GM18909 (cell line): ENCODE measurements around the gene EYA2.

Experiments
- ATAC-seq: cut with Tn5 transposase; IDR thresholded peaks from one replicate; pipeline ENCODE4 v1.9.1; 2021; ENCODE audit warnings: mild to moderate bottlenecking; ENCODE audit not compliant: unreplicated experiment, poor library complexity

Gene EYA2

DNA sequence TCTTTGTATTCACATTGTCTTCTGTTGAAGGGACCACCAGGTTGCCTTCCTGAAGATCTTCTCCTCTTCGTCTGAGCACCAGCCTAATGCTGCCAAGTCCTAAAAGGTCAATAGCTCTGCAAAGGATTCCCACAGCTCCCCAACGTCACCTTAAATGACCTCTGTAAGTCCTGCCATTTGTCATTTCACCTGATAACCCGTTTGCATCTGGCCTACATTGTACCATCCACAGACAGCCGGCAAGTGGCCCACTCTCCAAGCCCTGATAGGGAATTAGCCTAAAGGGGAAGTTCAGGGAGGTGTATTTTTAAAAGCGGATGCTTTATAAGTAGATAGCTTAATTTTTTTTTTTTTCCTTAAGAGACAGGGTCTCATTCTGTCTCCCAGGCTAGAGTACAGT is 334.0 kb downstream of the EYA2 start:
- no peak for ATAC-seq

DNA sequence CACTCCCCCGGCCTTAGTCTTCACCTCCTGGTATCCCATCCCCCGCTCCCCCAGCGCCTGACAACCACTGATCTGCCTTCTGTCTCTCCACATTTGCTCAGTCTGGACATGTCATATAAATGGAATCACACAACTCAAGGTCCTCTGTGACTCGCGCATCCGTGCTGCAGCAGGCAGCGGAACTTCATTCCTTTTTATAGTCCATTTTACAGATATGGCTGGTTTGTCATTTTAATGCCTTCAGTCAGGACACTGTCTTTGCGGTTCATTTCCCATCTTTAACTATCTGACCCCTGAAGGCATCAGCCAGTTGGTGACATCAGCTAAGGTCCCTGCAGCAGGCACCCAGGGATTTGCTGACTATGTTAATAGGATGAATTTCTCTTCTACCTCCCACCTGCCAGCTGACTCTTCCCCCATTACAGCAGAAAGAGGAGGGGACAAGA is 336.2 kb downstream of the EYA2 start:
- ATAC-seq: no peak

DNA sequence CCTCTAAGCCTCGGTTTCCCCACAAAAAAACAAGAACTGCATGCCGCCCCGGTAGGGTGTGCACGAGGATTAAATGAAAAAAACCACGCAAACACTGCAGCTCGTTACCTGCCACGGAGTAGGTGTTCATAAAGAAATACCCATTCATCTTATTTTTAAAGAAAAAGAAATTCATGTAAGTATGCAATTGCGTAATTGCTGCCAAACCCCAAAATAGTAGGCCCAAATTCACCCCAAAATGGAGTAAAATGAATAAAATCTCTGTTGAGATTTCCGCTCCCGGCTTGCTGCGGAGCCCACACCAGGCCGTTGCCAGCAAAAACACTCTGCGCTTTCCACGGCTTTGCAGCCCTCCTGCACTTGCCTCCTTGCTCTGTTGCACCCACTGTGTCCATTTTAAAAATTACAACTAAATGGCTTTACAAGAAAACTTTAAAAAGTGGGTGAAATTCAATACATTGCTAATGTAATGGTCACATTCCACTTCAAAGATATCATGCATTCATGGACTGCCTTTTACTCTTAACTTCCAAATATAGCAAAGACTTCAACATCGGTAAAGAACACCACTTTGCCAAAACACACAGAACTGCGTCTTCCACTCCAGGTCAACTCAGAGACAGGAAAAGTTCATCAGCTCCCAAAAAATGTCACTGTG is 336.9 kb downstream of the EYA2 start:
- ATAC-seq: no peak

DNA sequence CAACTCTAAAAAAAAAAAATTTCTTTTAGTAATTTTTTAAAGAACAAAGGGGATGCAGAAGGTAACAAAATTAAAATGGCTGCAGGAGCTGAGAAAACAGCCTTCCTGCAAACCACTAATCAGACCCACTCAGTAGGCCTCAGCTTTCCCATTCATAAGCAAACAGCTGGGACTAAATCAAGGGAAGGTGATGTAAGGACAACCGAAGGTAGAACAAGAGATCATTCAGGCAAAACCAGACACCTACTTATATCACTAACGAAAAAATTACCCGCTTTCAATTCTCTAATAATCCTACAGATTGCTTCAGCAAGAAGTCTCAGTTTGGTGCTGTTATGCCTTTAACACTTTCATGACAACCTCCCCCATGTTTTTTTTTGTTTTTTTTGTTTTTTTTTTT is 337.9 kb downstream of the EYA2 start:
- no peak for ATAC-seq

DNA sequence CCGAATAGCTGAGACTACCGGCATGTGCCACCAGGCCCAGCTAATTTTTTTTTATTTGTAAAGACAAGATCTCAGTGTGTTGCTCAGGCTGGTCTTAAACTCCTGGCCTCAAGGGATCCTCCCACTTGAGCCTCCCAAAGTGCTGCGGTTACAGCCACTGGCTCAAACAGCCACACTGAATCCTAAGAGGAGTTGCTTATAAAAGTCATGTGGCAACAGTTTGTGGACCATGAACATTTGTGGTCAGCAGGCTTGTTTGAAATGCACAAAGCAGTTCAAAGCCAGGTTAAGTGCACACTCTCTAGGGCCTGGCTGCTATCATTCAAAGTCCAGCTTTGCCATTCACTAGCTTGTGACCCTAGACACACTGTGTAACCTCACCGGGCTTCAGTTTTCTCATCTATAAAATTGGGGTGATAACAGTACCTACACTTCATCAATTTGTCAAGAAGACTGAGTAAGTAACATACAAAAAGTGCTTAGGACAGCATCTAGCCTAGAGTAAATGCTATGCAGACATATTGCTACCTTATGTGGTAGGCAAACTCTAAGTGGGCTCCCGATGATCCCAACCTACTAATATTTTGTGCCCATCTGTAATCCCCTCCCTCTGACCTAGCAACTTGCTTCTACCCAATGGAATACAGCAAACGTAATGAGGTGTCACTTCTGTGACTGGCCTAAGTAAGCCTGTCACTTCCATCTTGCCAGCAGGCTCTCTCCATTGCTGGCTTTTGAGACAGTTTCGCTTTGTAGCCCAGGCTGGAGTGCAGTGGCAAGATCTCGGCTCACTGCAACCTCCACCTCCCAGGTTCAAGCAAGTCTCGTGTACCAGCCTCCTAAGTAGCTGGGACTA is 338.9 kb downstream of the EYA2 start:
- ATAC-seq: no peak

DNA sequence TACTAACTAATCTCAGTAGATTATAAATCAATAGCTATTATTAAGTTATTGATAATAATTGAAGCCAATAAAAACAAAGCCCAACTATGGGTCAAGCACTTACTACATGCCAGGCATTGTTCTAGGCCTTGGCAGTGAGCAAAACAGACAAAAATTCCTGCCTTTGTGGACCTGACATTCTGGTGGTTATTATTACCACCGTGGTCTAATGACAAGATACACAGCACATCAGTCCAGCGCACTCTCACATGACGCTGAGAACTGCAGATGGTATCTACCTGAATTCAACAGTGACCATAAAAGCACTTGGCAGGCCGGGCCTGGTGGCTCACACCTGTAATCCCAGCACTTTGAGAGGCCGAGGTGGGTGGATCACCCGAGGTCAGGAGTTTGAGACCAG is 340.5 kb downstream of the EYA2 start:
- no peak for ATAC-seq

DNA sequence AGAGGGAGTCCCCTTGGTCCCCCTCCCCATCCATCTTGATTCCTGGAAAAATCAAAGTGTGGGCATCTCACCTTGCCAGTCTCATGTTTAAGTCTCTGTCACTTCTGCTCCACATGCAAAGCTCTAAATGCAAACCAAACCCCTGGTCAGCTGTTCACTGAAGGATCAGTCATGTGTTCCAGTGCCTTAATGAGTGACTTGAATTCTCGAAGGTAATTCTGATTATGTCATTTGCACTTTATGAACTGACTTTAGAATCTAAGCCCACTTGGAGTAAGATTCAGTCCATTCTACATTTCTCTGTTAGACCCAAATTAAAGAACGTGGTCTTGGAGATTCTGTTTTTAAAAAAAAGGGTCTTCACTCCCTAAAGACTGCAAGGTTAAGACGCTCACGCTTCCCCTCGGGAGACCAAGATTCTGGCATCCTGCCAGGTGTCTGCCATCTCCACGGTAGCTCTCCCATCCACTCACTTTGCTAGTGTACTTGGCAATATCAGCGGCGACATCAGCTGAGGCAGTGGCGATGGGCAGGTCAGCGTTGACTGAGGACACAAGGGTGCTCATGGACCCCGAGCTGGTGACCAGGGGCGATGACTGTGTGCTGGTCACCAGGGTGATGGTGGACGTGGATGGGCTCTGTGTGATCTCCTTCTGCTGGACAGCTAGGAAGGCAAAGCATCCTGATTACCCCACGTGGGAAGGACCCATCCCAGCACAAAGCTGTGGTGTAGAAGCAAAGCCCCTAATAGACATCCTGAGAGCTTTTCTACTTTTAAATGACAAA is 341.4 kb downstream of the EYA2 start:
- ATAC-seq: no peak

DNA sequence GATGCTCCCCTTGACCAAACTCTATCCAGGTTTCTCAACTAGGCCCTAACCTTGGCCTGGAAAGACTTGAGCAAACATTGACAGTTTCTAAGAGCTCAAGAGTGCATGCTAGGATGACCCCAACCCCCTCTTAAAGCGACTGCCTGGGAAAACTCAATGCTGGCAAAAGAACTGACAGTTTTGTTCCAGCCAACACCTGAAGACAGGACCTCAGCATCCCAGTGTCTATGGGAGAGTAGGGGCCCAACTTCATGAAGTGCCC is 341.9 kb downstream of the EYA2 start:
- ATAC-seq: no peak

DNA sequence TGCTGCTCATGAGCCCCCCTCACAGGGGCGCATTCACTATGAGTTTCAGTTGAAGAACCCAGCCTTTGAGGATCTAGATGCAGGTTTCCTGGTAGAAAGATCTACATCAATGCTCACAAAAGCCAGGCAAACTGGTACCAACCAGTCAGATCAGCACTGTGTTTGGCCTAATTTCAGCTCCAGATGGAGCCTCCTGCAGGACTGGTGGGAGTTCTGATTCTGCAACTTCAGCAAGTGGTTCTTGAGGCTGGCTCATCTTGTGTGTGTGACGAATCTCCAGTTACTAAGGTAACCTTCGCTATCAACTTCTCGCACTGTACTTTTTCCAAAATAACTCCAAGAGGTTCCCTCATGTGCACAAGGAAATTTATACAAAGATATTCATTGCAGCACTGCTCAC is 343.1 kb downstream of the EYA2 start:
- no peak for ATAC-seq
